HG03469 (cell line): ENCODE results near the gene SMARCC2.
"Not testable (repeated sequence)": the region's sequence is repeated elsewhere in the genome, so short reads cannot be mapped to it uniquely, and the experiment has no call there.

ENCODE experiments used
- ATAC-seq: cut with Tn5 transposase; IDR thresholded peaks from one replicate; pipeline ENCODE4 v1.9.1; 2021; ENCODE audit warnings: mild to moderate bottlenecking, moderate library complexity, moderate number of reproducible peaks; ENCODE audit not compliant: unreplicated experiment

SMARCC2 gene

GRCh38 chr12:56126732-56127239 is 62.5 kb downstream of the SMARCC2 start:
- ATAC-seq: no peak

GRCh38 chr12:56124133-56124532 is 65.2 kb downstream of the SMARCC2 start:
- ATAC-seq: no peak

GRCh38 chr12:56122637-56123036 is 66.6 kb downstream of the SMARCC2 start:
- ATAC-seq: no peak

GRCh38 chr12:56121204-56121870 is 67.9 kb downstream of the SMARCC2 start:
- ATAC-seq: no peak

- ATAC-seq: no peak
Observed at GRCh38 chr12:56120158-56120846, 69.0 kb downstream of the SMARCC2 start.

- no peak for ATAC-seq
Observed at GRCh38 chr12:56119361-56119796, 69.9 kb downstream of the SMARCC2 start.

- ATAC-seq: no peak
Observed at GRCh38 chr12:56118688-56119357, 70.5 kb downstream of the SMARCC2 start.

- peak; percentile 71 for ATAC-seq
Observed at GRCh38 chr12:56117778-56118687, 71.2 kb downstream of the SMARCC2 start, which contains the start of gene ZC3H10. Gene ZC3H10, plus strand, starts transcription at chr12:56118266. Its CDS starts 2,297 bp downstream, at chr12:56120563.

- ATAC-seq: not testable (repeated sequence)
Observed at GRCh38 chr12:56117082-56117706, 72.1 kb downstream of the SMARCC2 start.

GRCh38 chr12:56116267-56117081 is 72.8 kb downstream of the SMARCC2 start, which contains the start of gene RPL41:
Gene RPL41, plus strand, starts transcription at chr12:56116633.
- peak; percentile 28 for ATAC-seq

- ATAC-seq: no peak
Observed at GRCh38 chr12:56115329-56115728, 74.0 kb downstream of the SMARCC2 start.

GRCh38 chr12:56114084-56114483 is 75.2 kb downstream of the SMARCC2 start:
- no peak for ATAC-seq
